Measurements from ENCODE around the gene CGRRF1.

The CGRRF1 gene

DNA sequence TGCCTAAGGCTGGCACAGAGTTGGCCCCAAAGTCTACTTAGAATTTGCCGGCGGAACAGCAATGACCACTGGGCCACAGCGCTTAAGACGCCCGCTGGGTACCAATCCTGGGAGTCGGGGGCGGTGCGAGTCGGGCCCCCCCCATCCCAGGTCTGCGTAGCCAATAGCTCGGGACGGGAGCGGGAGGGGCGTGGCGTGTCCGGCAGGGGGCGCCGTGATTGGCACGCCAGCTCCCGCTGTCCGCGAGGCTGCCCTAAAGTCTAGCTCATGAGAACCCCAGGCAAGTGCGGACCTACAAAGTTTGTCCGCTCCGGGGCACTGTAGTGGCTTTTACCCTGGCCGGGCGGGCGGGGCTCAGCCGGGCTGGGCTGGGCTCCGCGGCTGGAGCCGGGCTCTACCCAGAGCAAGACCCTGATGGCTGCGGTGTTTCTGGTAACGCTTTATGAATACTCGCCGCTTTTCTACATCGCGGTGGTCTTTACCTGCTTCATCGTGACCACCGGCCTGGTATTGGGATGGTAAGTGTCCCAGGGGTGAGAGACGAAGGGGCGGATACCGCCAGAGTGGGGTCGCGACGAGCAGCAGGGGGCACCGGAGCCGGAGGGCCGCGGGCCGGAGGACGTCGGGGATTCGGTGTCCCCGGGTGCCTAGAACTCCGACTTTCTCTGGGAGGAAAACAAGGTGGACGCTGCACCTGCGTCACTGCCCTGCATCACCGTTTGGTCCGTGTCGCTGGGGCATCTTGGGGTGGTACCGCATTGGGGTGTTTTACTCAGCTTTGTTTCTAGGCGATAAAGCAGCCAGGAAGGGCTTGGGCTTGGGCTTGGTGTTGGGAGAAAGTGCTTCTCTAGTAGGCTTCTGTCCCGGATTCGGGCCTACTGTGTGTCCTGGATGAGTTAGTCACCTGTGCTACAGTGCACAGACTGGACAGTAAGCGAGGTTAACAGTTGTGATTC is at the start of gene CGRRF1:
Gene CGRRF1 (plus strand): TSS at position 361 of the 956 bp plus-strand sequence. CDS start 54 bp downstream, at position 415.
- peak; percentile 99 for ATAC-seq

- peak; percentile 38 to 64 for ATAC-seq
Observed at GRCh38 chr14:54462048-54462447, 47.7 kb upstream of the CGRRF1 start.

DNA sequence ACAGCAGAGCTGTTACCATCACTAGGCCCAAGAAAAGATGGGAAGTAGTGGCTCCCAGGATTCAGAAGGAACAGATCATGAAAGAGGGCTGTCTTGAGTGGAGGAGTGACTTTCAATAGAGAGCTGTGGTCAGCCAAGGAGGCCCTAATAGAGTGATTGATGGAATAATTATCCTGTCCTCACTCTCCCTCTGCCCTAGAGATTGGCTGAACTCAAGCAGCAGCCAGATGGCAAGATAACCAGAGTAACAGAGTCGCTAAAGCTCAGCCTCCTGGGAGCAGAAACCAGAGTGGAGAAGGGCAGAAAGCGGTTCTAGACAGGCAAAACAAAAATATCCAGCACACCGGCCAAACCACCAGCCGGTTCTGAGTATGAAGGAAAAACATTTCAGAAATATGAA is 44.1 kb upstream of the CGRRF1 start:
- ATAC-seq: no peak

DNA sequence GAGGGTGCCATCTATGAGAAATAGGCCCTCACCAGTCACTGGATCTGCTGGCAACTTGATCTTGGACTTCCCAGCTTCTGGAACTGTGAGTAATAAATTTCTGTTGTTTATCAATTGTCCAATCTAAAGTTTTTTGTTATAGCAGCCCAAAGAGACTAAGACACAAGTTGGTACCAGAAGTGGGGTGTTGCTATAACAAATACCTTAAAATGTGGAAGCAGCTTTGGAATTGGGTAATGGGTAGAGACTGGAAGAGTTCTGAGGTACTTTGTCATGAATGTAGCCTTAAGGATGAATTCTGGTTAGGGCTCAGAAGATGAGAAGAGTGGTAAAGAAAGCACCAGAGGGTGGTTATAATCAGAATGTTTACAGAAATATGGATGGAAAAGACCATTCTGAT is 42.4 kb upstream of the CGRRF1 start:
- no peak for ATAC-seq

DNA sequence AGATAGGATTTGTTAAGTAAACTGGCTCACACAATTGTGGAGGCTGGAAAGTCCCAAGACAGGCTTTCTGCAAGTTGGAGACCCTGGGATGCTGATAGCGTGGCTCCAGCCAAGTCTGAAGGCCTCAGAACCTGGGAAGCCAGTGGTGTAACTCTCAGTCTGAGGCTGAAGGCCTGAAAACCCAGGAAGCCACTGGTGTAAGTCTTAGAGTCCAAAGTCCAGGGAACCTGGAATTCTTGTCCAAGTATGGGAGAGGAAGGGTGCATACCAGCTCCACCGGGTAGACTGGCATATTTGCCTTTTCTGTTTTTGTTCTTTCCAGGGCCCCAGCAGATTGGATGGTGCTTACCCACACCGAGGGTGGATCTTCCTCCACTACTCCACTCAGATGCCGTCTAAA is 39.0 kb upstream of the CGRRF1 start:
- no peak for ATAC-seq

DNA sequence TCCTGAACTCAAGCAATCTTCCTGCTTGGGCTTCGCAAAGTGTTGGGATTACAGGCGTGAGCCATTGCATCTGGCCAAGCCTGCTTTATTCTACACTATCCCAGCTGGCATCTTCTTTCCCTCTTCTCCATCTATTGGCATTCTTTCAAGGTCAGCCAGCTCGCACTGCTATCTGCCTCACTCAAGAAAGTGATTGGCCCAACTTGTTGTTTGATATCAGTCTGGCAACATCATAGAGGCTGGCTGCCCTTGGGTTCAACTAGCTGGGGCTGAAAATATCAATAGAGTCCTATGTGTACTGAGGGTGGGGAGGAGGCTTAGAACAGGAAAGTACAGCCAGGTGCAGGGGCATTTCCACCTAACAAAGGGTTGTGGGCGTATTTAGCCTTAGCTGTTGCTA is 38.1 kb upstream of the CGRRF1 start:
- no peak for ATAC-seq

DNA sequence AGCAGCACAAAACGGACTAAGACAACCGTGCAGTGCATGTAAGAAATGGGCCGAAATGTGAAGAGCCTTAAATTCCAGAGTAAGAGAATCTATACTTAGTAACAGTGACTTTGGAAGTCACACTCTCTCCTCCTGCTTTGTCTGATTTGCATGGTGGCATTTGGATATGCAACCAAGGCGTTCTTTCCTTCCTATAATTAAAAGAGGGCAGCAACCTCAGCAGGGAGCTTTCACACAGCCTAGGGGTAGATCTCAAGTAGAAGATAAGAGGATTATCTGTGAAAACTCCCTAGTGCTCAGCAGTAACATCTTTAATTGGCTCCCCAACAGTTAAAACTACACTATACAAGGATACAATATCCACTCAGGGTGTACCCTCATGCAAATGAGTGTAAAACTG is 37.4 kb upstream of the CGRRF1 start:
- ATAC-seq: no peak

DNA sequence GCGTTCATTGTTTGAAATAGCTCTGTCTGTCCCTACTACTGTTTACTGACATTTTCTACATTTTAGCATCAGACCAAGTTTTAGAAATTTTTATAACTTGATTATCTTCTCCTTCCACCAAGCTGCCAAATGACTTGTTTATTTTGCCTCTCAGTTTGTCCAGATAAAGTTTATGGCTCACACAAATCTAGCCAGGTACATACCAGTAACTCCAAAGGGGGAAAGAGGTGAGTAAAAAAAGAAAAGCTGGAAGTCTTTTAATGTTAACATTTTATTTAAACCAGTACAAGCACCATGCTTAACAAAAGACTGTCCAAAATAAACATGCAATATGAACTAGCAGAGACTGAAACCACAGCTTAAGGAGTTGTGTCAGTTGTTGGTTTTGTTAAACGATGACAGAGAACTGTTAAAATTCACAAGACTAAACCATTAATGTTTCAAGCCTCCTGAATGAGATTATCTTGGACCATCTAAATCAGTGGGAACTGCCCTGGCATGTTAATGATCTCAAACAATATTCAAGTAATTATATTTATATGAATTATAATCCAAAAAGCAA is 35.4 kb upstream of the CGRRF1 start:
- ATAC-seq: no peak

DNA sequence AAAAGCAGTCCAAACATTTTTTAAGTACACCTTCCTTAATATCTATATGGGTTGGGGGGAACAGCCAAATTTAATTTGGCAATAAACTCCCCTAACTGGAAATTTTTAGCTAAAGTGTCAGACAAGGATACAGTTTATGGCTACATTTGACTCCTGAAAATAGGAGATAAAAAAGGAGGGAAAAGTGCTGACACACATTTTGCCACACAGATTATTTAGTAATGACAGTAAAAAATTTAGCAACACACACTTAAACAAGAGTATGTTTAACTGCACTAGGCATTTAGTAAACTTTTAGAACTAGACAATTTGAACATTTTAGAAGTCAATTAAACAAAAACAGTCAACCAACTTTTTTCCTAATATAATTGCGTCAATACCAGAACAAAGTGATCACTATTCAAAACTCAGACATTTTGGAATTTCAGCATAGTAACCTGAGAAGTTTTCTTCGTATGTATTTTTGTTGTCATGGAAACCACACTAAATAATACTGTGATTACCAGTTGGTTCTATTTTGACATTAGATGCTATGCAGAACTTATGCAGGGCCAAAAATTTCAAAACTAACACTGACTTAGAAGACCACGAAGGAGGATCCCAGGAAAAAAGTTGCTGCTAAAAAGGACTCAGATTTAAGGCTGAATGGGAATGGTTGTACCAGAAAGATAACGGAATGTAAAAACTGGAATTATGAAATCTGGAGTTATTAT is 34.4 kb upstream of the CGRRF1 start:
- no peak for ATAC-seq

GRCh38 chr14:54475911-54476310 is 33.8 kb upstream of the CGRRF1 start:
- no peak for ATAC-seq

- ATAC-seq: no peak
Observed at GRCh38 chr14:54478636-54479215, 31.0 kb upstream of the CGRRF1 start.

DNA sequence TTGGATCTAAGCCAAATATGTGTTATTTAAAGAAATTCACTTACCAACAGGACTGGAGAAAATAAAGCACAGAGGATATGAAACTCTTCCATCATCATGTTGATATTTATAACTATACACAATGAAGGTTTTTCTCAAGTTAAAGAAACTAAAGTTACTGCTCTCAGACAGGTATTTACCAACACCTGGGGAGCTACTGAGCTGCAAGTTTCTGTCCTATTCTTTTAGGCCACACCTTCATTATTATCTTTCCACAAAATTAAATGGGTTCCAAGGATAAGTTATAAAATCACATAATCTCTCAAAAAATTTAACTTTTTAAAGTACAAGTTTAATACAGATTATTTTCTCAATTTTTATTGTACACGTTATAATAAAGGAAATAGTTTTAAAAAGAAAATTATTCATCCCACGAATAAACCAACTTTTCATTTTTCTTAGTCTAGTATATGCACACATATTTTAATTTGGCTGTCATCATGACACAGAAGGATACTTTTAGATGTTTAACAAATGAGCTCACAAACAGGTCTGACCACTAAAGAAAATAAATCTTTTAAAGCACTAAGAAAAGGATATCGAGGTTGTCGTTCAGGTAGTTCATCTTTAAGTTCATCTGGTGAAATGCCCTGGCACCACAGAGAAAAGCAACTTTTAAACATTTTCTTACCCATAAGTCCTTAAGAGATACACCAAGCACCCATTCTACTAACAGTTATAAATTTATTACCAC is 28.7 kb upstream of the CGRRF1 start:
- ATAC-seq: no peak

DNA sequence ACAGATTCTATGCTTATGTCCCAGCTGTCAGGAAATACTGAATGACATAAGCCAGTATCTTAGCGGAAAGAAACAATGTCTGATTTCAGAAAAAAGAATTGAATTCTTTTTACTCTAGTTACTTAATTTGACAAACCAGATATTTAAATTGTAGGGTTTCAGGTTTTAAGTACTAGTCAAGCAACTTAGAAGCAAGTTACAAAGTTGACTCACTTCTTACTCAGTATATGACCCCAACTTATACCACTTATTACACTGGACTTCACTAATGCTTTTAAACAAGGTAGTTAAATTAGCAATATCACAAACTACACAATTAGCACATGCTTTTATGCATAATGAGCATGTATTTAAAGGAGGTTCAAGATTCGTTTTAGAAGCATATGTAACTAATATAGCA is 28.0 kb upstream of the CGRRF1 start:
- ATAC-seq: peak in 1 of 2 donors; percentile 65

DNA sequence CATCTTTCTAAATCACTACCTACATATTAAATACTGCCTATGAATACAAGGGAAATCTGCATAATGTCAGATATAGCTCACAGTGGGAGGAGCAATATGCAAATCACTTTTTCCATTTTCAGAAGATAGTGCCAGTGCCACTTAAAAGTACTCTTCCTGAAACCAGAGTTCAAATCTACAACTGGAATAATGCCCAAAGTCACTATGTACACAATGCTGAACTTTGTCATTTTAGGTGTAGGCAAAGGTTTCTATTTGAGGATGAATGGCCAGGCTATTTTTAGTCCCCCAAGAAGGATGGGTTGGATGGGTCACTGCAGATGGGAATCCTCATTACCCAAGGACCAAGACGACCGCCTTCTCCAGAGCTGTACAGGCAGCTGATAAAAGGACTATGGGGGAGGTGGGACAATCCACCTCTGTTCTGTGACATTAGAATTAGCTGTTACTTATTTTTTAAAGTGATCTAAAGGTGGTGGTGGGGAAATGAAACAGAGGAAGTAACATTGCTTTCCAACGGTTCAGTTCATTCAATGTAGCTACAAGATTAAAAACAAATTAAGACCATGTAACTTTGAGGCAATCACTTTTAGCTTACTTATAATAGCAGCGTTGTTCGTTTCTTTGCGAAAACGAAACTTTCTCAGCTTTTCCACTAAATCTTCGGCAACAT is 26.5 kb upstream of the CGRRF1 start:
- ATAC-seq: peak in 1 of 2 donors; percentile 18

DNA sequence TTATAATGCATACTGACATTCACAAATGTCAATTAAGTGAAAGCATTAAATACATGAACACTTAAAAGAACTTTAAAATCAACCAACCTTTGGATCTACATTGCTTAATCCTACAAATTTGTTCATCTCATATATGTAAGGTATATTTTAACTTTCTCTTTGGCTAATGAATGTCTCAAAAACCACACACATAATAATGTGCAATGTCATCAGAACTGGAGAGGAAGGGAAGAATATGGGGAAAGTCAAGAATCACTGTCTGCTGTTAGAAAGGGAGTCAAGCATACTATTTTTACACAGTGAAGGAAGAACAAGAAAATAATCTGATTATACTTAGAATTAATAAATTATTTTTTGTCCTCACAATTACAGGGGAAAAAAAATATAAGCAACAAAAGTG is 25.9 kb upstream of the CGRRF1 start:
- no peak for ATAC-seq

- ATAC-seq: peak in 1 of 2 donors; percentile 21
Observed at GRCh38 chr14:54486685-54487084, 23.0 kb upstream of the CGRRF1 start.

DNA sequence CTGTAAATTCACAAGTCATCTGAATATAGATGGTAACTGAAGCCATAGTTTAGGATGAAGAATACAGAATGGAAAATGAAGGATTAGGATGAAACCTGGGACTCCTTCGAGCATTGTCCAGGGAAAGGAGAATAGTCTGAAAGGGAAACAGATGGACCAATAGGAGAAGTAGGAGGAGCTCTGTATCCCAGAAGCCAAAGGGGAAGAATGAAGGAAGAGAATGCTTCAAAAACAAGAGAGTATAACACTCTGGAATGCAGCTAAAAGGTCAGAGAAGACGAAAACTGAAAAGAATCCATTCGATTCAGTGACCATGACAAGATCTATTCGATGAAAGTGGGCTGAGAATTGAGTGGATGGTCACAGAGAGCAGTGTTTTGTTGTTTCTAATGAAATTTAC is 21.9 kb upstream of the CGRRF1 start:
- ATAC-seq: no peak

DNA sequence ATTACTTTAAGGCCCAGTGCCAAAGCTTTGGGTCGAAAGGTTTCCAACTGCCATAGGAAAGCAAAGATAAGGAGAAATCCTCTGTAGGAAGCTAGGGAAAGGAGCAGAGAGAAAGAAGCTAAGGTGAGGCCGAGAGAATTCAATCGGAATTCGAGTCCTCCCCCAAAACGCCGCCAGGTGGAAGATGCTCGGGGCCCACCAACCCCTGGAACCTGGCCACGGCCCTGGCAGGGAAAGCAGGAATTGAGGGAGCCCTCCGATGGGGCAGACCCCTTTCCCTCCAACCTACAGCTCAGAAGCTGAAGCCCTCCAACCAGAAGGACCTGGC is 21.4 kb upstream of the CGRRF1 start:
- ATAC-seq: peak; percentile 15 to 27

- peak; percentile 94 for ATAC-seq
Observed at GRCh38 chr14:54488646-54489317, 20.9 kb upstream of the CGRRF1 start, which contains the start of gene GMFB. GMFB (minus strand) TSS chr14:54488980; CDS start chr14:54488927, 53 bp downstream.

DNA sequence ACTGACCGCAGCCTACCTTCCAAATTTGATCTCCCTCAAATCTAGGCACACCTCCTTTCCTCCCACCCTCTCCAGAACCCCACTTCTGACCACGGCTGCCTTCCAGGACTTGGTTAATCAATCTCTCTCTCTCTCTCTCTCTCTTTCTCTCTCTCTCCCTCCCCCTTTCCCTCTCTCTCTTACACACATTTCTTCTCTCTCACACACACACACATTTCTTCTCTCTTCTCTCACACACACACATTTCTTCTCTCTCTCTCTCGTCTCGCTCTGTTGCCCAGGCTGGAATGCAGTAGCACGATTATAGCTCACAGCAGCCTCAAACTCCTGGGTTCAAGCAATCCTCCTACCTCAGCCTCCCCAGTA is 20.4 kb upstream of the CGRRF1 start:
- no peak for ATAC-seq

GRCh38 chr14:54489731-54490444 is 19.8 kb upstream of the CGRRF1 start:
- ATAC-seq: no peak

All from activated CD4-positive, CD25-positive, alpha-beta regulatory T cell treated with anti-CD3 and anti-CD28 coated beads, Interleukin-2, amount 50 U/mL, for 24 hours (primary cell).